ENCODE data around the gene SNX10. TPM values are rescaled to one million over a fixed set of nuclear protein-coding genes. Genes with fewer than 3 reads are reported as not detected.
A peak's percentile ranks its signal among the peaks of the same experiment; 100 is the strongest.

Gene SNX10
- total RNA-seq, 4 donors from 2014 or later, result 1.9 to 6.9 (median 4.0) TPM

DNA sequence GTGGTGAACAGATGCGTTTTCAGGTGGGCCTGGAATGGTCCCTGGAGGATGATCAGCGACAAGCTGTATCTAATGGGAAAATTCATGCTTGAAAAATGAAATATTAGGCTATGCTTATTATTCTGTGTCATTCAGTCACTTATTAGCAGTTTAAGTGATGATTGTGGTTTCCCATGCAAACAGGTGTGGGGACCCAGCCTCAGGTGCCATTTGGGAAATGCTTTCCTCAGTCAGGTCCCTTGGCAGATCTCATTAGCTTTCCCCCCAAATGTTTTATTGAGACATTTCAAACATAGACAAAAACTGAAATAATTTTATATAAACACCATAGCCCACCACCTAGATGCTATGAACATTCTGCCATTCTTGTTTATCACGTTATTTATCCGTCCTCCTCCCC is 411 bp upstream of the SNX10 start:
- 41 to 43% methylated on average over 4 of the region's 4 CpGs for WGBS, 2 donors (ENCODE audit: low coverage in 1 of 2)
- no peak for ATAC-seq
- Histone ChIP-seq H3K4me1 (peaks cover 0 to 14% (median 0%) of the 10 kb centered on the region in 3 donors), H3K27me3 (peaks cover 51% of the 10 kb centered on the region), H3K4me3 (peak overlapping the region in 1 of 2 donors; percentile 56), H3K36me3 (no peaks in the 10 kb centered on the region), H3K27ac (no peak overlapping the region), H3K9me3 (no peaks in the 10 kb centered on the region)
- TF ChIP-seq POLR2A (IDR thresholded peaks at IDR 0.05), result no peak
- TF ChIP-seq, protein P1, sequence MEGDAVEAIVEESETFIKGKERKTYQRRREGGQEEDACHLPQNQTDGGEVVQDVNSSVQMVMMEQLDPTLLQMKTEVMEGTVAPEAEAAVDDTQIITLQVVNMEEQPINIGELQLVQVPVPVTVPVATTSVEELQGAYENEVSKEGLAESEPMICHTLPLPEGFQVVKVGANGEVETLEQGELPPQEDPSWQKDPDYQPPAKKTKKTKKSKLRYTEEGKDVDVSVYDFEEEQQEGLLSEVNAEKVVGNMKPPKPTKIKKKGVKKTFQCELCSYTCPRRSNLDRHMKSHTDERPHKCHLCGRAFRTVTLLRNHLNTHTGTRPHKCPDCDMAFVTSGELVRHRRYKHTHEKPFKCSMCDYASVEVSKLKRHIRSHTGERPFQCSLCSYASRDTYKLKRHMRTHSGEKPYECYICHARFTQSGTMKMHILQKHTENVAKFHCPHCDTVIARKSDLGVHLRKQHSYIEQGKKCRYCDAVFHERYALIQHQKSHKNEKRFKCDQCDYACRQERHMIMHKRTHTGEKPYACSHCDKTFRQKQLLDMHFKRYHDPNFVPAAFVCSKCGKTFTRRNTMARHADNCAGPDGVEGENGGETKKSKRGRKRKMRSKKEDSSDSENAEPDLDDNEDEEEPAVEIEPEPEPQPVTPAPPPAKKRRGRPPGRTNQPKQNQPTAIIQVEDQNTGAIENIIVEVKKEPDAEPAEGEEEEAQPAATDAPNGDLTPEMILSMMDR (IDR thresholded peaks at IDR 0.05), result no peak
- no peak for TF ChIP-seq EP300 (IDR thresholded peaks at IDR 0.05)
- no peak for TF ChIP-seq POLR2AphosphoS5 (IDR thresholded peaks at IDR 0.05)

DNA sequence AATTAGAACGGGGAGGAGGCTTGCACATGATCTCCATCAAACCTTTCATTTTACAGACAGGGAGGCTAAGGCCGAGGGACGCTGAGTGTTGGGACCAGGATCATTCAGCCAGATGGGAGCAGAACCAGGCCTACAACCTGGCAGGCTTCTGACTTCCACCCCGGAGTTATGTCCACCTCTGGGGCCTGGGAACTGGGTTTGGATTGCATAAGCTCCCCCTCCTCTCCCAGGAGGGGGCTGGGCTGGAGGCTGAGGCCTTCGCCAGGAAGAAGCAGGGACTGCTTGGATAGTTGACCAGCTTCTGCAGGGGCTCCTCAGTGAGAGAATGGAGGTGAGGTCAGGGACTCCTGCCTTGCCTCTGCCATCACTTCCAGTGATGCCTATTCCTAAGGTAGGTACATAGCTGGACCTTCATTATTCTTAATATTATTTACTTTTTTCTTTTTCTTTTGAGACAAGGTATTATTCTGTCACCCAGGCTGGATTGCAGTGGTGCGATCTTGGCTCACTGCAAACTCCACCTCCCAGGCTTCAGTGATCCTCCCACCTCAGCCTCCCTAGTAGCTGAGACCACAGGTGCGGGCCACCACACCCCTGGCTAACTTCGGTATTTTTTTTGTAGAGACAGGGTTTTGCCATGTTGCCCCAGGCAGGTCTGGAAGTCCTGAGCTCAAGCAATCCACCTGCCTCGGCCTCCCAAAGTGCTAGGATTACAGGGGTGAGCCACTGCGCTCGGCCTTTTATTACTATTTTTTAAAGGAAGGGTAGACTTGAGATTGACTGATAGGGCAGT is 1.3 kb downstream of the SNX10 start:
- Histone ChIP-seq H3K4me1 (peaks cover 0 to 14% (median 0%) of the 10 kb centered on the region in 3 donors), H3K4me3 (peak overlapping the region in 1 of 2 donors; percentile 56), H3K36me3 (no peaks in the 10 kb centered on the region), H3K9me3 (no peaks in the 10 kb centered on the region), H3K27me3 (peaks cover 51% of the 10 kb centered on the region), H3K27ac (no peak overlapping the region)
- TF ChIP-seq POLR2A (IDR thresholded peaks at IDR 0.05) (no peak), EP300 (IDR thresholded peaks at IDR 0.05) (no peak), POLR2AphosphoS5 (IDR thresholded peaks at IDR 0.05) (no peak)
- TF ChIP-seq, protein P1 (IDR thresholded peaks at IDR 0.05), result no peak
- WGBS, 2 donors (ENCODE audit: low coverage in 1 of 2), result 91 to 95% methylated on average over 4 to 10 of the region's 11 CpGs
- no peak for ATAC-seq

DNA sequence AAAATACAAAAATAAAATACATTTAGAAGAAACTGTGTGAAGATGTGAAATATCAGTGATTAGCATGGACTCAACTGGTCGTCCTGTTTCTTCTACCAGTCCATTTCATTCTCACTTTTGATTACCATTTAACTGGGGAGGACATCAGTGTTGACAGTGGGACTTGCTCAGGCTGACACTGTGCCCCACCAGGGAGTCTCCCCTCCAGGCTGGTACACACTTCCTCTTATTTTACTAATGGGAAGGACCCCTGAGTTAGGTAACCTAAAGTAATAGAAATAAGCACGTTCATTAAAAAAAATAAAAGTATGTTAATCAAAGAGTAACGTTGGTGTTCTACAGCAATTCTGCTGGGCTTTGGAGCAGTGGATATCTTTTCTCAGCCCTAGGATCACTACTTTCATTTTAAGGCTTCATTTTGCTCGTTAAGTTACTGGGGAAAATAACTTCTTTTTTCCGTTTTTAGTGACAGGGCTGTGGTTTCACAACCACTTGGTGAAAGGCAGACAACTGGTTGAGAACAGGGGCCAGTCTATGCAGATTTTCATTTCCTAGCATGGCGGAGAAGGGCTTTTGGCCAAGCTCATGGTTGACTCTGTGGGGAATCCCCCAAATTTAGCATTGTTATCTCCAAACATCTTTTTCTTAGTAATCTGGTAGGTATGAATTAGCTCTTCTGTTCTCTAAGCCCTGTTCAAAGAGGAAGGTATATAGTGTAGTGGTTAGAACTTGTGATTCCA is 2.1 kb downstream of the SNX10 start:
- H3K27me3 ChIP-seq, result peaks cover 48% of the 10 kb centered on the region
- peaks cover 0 to 14% (median 0%) of the 10 kb centered on the region in 3 donors for H3K4me1 ChIP-seq
- H3K9me3 ChIP-seq, result no peaks in the 10 kb centered on the region
- no peak overlapping the region for H3K4me3 ChIP-seq
- ATAC-seq, result no peak
- TF ChIP-seq, protein P1 (IDR thresholded peaks at IDR 0.05), result no peak
- TF ChIP-seq EP300 (IDR thresholded peaks at IDR 0.05), result no peak
- no peak for TF ChIP-seq POLR2A (IDR thresholded peaks at IDR 0.05)
- TF ChIP-seq POLR2AphosphoS5 (IDR thresholded peaks at IDR 0.05), result no peak
- no peaks in the 10 kb centered on the region for H3K36me3 ChIP-seq
- no peak overlapping the region for H3K27ac ChIP-seq
- 69 to 85% methylated on average over 5 to 6 of the region's 6 CpGs for WGBS, 2 donors (ENCODE audit: low coverage in 1 of 2)

DNA sequence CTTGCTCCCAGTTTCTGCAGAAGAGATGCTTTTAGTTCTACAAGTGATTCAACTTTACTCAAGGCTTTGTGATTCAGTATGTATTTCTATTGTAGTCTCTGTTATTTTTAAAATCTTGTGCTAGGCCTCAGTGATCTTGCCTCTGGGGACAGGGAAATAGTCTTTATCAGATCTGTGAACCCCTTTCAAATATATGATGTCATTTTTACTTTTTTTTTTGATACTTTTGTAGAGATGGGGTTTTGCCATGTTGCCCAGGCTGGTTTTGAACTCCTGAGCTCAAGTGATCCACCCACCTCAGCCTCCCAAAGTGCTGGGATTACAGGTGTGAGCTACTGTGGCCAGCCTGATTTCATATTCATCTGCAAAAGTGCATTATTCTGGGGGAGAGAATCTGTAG is 3.4 kb downstream of the SNX10 start:
- peaks cover 0 to 14% (median 0%) of the 10 kb centered on the region in 3 donors for H3K4me1 ChIP-seq
- peaks cover 45% of the 10 kb centered on the region for H3K27me3 ChIP-seq
- no peak overlapping the region for H3K27ac ChIP-seq
- no peak overlapping the region for H3K4me3 ChIP-seq
- TF ChIP-seq, protein P1 (IDR thresholded peaks at IDR 0.05), result no peak
- TF ChIP-seq POLR2A (IDR thresholded peaks at IDR 0.05) (no peak), POLR2AphosphoS5 (IDR thresholded peaks at IDR 0.05) (no peak)
- no peaks in the 10 kb centered on the region for H3K9me3 ChIP-seq
- H3K36me3 ChIP-seq, result no peaks in the 10 kb centered on the region
- no peak for ATAC-seq
